Spinal cord (tissue), 10 donors: ENCODE measurements around the gene NMNAT1. TPM values are rescaled to one million over a fixed set of nuclear protein-coding genes. Genes with fewer than 3 reads are reported as not detected.
A peak's percentile ranks its signal among the peaks of the same experiment; 100 is the strongest.

ENCODE experiments used
- DNase-seq, 6 donors: peaks; one replicate each; pipeline versions ENCODE4 v3.0.0 to v3.0.0-alpha.2; 2013 to 2015; ENCODE audit warnings: low spot score in 6 of 6, low read depth in 4 of 6
- H3K27ac ChIP-seq: one replicate; pipeline ENCODE4 v1.5.1; 2013; ENCODE audit warnings: low read depth, low read length, control low read depth
- H3K27me3 ChIP-seq: one replicate; pipeline ENCODE4 v1.6.1; 2013; ENCODE audit warnings: low read length; ENCODE audit not compliant: control insufficient read depth, insufficient read depth
- H3K36me3 ChIP-seq: one replicate; pipeline ENCODE4 v1.6.1; 2013; ENCODE audit warnings: low read length; ENCODE audit not compliant: control insufficient read depth, insufficient read depth
- H3K4me1 ChIP-seq: one replicate; pipeline ENCODE4 v1.6.1; 2013; ENCODE audit warnings: low read length; ENCODE audit not compliant: control insufficient read depth, insufficient read depth
- H3K4me3 ChIP-seq: one replicate; pipeline ENCODE4 v1.5.1; 2013; ENCODE audit warnings: low read depth, low read length, control low read depth
- H3K9me3 ChIP-seq: one replicate; pipeline ENCODE4 v1.6.1; 2013; ENCODE audit warnings: low read length; ENCODE audit not compliant: control insufficient read depth, insufficient read depth
- WGBS: methylation state at CpG from one replicate; pipeline ENCODE4 v1.1.5; 2013; ENCODE audit warnings: missing lambda C conversion rate; ENCODE audit not compliant: insufficient coverage; 5-methylcytosine and 5-hydroxymethylcytosine counted together
- polyA plus RNA-seq, 2 donors: library from polyadenylated mRNA; unstranded; fragments of 120-200 nt; gene quantifications; one replicate each; pipeline ENCODE4 v1.2.1, GENCODE V29; 2013; ENCODE audit not compliant: insufficient read length in 2 of 2
- total RNA-seq, 2 donors: library from RNA; depleted of rRNA in 1 of 2; stranded (reverse); fragments of 120-200 nt in 1 of 2; fragments of >200 nt in 1 of 2; gene quantifications; one replicate each; pipeline versions ENCODE4 v1.2.3 to v1.2.4, GENCODE V29; 2013 to 2014
- donor health status: healthy.

NMNAT1 gene
- total and polyA plus RNA-seq, 4 donors, result 11.3 to 17.6 (median 12.2) TPM

DNA sequence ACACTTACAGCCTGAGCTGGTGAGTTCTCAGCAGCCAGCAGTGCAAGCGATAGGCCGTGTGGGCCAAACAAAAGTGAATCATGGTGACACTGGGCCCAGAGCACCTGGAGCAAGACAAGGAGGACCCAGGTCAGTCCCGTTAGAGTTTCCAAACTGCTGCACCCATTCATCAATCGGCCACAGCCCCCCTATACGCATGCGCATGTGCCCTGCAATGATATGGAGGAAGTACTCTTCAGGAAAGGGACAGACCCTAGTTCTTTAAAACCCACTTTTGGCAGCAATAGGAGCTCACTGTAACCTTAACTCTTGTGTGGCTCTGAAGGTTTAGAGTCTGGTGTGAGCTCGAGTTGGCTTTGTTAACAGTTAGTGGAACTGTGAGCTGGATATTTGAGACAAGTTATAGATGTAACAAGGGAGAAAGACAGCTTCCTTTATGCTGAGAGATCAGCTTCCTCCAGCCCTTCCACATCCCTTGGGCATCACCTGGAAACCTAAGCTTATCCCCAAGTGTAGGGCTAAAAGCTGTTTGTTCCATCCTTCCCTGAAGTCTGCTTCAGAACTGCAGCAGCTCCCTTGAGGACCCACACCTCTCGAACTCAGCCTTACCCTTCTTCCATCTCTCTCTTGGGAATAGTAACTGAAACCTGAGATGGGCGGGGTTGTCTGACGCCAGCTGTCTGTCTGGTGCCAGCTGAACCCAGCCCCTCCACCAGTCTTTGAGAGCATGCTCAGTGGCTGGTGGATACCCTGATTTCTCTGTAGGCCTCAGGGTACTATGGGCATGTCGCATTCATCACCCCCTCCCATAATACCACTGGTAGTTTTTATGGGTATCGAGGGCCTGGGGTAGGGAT is 17.7 kb downstream of the NMNAT1 start:
- Histone ChIP-seq H3K9me3 (no peaks in the 10 kb centered on the region), H3K36me3 (peaks cover 2% of the 10 kb centered on the region), H3K27me3 (no peaks in the 10 kb centered on the region), H3K27ac (no peak overlapping the region), H3K4me1 (no peaks in the 10 kb centered on the region), H3K4me3 (no peak overlapping the region)
- DNase-seq, result no peak
- WGBS, result 74% methylated on average over 5 of the region's 12 CpGs

DNA sequence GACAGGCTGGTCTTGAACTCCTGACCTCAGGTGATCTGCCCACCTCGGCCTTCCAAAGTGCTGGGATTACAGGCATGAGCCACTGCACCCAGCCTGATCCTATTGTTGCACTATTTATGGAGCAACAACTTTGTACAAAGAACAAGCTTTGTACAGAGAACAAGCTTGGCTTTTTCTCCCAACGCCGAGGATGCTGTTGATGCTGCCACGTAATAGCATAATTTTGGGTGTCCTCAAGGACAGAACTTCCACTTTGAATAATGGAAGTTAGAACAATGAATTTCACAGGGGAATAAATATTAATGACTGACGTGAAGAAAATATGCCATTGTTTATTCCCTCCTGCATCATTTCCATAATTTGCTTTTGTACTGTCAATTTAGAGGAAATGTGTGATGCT is 41.0 kb downstream of the NMNAT1 start:
- 60% methylated on average over 1 of the region's 5 CpGs for WGBS
- no peak overlapping the region for H3K4me3 ChIP-seq
- no peak overlapping the region for H3K27ac ChIP-seq

DNA sequence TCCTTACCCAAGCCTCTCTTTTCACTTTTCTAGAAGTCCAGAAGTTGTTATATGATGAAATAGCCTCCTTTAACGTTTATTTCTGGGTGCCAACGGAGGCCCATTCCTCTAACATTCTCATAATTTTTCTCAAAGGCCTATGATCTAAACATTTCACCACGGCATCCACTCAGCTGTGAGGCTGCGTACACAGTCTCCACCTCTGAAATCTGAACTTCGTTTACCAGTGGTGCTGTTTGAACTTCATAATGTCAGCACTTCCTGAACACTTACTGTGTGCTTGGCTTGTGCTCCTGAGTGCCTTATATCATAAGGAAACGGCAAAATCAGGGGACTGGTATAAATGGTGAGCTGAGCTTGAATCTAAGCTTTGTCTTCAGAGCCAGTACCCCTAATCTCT is 41.7 kb downstream of the NMNAT1 start:
- Histone ChIP-seq H3K4me3 (no peak overlapping the region), H3K4me1 (no peaks in the 10 kb centered on the region), H3K36me3 (peaks cover 8% of the 10 kb centered on the region), H3K27ac (no peak overlapping the region), H3K27me3 (no peaks in the 10 kb centered on the region), H3K9me3 (no peaks in the 10 kb centered on the region)
- WGBS, result 100% methylated on average over 1 of the region's 6 CpGs
- DNase-seq, result no peak

More for the DNA sequence above, 41.0 kb downstream of the NMNAT1 start:
- Histone ChIP-seq H3K9me3 (no peaks in the 10 kb centered on the region), H3K36me3 (peaks cover 5% of the 10 kb centered on the region), H3K27me3 (no peaks in the 10 kb centered on the region), H3K4me1 (no peaks in the 10 kb centered on the region)
- DNase-seq, result no peak

DNA sequence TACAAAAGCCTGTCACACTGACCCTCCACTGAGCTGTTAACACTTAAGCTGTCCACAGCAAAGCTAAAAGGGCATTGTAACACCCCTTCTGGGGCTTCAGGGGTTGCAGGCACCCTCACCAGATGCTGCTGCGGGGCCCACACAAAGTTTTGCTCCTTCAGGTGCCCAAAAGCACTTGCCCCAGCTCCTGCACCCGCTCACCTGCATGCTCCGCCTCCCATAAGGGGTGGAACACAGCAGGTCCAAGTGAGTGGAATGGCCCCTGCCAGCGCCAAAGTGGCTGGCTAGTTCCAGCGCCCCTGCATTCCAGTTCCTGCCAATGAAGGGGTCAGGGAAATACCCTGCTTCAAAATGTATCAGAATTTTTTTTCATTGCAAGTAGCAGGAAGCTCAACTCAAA is 46.5 kb downstream of the NMNAT1 start:
- Histone ChIP-seq H3K4me3 (no peak overlapping the region), H3K9me3 (no peaks in the 10 kb centered on the region), H3K27ac (no peak overlapping the region), H3K27me3 (no peaks in the 10 kb centered on the region), H3K4me1 (no peaks in the 10 kb centered on the region), H3K36me3 (peaks cover 3% of the 10 kb centered on the region)
- DNase-seq, result no peak
- 80% methylated on average over 5 of the region's 5 CpGs for WGBS

DNA sequence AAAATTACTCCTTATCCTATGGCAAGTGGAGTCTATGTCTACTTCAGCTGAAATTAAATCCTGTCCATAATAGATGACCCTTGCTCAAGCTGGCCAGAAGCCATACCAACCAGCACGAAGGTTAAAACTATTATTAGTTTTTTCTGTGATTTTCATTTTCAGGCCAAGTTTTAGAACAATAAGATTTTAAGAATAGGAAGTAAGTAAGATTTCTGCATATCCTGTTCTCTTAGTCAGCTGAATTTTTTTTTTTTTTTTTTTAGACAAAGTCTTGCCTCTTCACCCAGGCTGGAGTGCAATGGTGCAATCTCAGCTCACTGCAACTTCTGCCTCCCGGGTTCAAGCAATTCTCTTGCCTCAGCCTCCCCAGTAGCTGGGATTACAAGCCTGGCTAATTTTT is 47.7 kb downstream of the NMNAT1 start:
- no peaks in the 10 kb centered on the region for H3K27me3 ChIP-seq
- no peak for DNase-seq
- H3K4me3 ChIP-seq, result no peak overlapping the region
- H3K4me1 ChIP-seq, result no peaks in the 10 kb centered on the region
- peaks cover 3% of the 10 kb centered on the region for H3K36me3 ChIP-seq
- no CpG with 5 or more reads among the region's 2 CpGs for WGBS
- no peaks in the 10 kb centered on the region for H3K9me3 ChIP-seq
- no peak overlapping the region for H3K27ac ChIP-seq

DNA sequence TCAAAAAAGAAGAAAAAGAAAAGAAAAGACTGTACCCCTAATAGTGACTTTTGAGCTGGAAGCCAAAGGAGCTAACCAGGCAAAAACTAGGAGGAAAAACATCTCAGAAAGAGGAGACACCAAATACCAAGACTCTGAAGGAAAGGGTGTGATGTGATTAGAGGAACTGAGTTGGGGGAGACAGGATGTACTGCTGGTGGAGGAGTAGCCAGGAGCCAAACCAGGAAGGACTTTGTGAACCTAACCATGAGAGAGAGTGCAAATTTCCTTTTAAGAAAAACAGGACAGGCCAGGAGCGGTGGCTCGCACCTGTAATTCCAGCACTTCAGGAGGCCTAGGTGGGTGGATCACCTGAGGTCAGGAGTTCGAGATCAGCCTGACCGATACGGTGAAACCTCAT is 49.6 kb downstream of the NMNAT1 start:
- no peaks in the 10 kb centered on the region for H3K9me3 ChIP-seq
- no peak overlapping the region for H3K4me3 ChIP-seq
- no peak overlapping the region for H3K27ac ChIP-seq
- DNase-seq, result no peak
- H3K36me3 ChIP-seq, result peaks cover 3% of the 10 kb centered on the region
- H3K4me1 ChIP-seq, result peaks cover 6% of the 10 kb centered on the region
- WGBS, result no CpG with 5 or more reads among the region's 5 CpGs
- peaks cover 17% of the 10 kb centered on the region for H3K27me3 ChIP-seq

DNA sequence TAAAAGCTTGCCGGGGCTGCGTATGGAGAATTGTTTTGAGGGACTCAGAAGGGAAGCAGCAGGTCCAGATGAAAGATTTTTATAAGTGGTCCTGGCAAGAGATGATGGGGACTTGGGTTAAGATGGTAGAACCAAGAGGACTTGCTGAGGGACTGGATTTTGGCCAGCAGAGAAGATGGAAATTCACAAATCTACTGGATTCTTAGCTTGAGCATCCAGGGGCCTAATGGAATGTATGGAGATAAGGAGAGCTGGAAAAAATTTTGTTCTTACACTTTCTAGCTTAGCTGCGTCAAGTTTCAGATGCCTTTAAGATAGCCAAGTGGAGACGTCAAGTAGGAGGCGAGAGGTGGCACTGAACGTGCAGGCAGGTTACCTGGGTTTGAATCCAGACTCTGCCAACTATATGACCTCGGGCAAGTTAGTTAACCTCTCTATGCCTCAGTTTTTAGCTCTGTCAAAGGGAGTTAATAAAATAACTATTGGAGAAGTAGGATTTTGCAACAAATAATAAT is 50.3 kb downstream of the NMNAT1 start:
- 87% methylated on average over 6 of the region's 7 CpGs for WGBS
- no peak overlapping the region for H3K27ac ChIP-seq
- DNase-seq, result no peak

DNA sequence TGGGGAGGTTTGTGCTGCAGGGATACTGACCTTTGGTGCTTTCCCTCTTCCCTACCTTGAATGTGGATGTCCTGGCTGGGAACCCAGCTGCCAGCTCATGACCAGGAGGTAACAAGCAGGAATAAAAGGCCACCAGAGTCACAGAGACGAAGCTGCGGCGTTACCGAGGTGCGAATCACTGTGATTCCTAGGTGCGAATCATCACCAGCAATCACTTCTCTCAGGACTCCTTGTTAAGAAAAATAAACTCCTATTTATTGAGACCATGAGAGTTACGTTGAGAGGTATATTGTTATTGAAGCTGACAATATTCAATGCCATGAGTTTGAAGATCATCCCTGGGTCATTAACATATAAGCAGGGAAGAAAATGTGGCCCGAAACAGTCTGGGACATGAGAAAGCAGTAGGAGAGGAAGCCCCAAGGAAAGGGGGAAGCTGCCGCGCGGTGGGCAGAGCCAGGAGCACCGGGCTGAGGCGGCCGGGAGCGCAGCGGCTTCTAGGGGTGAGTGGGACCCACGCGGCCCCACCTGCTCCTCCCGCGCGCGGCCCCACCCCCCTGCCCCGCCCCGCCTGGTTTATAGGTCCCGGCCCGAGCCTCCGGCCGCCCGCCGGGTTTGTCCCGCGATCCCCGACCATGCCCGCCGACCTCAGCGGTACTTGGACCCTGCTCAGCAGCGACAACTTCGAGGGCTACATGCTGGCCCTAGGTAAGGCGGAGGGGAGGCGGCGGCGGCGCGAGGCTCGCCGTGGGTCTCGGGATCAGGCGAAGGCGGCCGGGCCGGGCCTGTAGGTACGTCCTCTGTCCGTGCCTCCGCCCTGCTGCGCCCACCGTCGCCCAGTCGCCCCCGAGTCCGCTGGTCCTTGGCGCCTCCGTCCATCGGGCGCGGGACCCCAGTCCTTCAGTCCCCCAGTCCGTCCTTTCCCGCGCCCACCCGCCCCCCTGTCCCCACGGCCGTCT is 53.6 kb downstream of the NMNAT1 start, which contains the start of gene RBP7:
TSS of gene RBP7 (plus strand) at position 605 of the 959 bp plus-strand sequence. CDS start at position 636, 31 bp downstream.
- Histone ChIP-seq H3K9me3 (no peaks in the 10 kb centered on the region), H3K4me3 (no peak within 1 kb of the TSS), H3K27me3 (peaks cover 27% of the 10 kb centered on the region), H3K27ac (no peak within 1 kb of the TSS), H3K4me1 (peaks cover 18% of the 10 kb centered on the region), H3K36me3 (no peaks in the 10 kb centered on the region)
- no peak for DNase-seq
- WGBS, result 2% methylated on average over 63 of the region's 71 CpGs

More for the DNA sequence above, 50.3 kb downstream of the NMNAT1 start:
- Histone ChIP-seq H3K27me3 (peaks cover 24% of the 10 kb centered on the region), H3K4me3 (no peak overlapping the region), H3K4me1 (peaks cover 9% of the 10 kb centered on the region), H3K9me3 (no peaks in the 10 kb centered on the region), H3K36me3 (peaks cover 3% of the 10 kb centered on the region)

DNA sequence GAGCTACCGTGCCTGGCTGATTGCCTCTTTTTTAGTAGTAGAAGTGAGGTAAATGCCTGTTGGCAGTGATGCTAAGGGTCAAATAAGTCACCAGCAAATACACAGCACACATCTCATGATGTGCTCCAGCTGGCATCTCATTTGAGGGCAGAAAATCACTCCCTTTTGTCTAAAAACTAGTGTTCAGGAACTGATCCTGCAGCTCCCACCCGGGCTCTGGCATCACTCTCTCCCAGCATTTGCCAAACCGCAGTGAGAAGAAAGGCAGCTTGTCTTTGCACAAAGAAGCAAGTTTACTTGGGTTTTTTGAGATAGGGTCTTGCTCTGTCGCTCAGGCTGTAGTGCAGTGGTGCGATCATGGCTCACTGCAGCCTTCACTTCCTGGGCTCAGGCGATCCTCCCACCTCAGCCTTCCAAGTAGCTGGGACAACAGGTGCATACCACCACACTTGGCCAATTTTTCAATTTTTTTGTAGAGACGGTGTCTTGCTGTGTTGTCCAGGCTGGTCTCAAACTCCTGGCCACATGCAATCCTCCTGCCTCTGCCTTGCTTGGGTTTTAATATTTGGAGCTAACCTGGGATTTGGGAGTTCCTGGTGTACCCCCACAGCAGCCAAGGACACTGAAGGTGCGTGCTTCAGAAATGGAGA is 57.9 kb downstream of the NMNAT1 start:
- 66% methylated on average over 4 of the region's 8 CpGs for WGBS
- DNase-seq, result peak in 5 of 6 donors; percentile 43 to 79 (median 47)
- Histone ChIP-seq H3K9me3 (no peaks in the 10 kb centered on the region), H3K4me1 (peaks cover 18% of the 10 kb centered on the region), H3K36me3 (no peaks in the 10 kb centered on the region), H3K27ac (no peak overlapping the region), H3K4me3 (no peak overlapping the region), H3K27me3 (peaks cover 27% of the 10 kb centered on the region)
